ENCODE data around the gene ARHGAP25.

The ARHGAP25 gene, protein sequence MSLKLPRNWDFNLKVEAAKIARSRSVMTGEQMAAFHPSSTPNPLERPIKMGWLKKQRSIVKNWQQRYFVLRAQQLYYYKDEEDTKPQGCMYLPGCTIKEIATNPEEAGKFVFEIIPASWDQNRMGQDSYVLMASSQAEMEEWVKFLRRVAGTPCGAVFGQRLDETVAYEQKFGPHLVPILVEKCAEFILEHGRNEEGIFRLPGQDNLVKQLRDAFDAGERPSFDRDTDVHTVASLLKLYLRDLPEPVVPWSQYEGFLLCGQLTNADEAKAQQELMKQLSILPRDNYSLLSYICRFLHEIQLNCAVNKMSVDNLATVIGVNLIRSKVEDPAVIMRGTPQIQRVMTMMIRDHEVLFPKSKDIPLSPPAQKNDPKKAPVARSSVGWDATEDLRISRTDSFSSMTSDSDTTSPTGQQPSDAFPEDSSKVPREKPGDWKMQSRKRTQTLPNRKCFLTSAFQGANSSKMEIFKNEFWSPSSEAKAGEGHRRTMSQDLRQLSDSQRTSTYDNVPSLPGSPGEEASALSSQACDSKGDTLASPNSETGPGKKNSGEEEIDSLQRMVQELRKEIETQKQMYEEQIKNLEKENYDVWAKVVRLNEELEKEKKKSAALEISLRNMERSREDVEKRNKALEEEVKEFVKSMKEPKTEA

DNA sequence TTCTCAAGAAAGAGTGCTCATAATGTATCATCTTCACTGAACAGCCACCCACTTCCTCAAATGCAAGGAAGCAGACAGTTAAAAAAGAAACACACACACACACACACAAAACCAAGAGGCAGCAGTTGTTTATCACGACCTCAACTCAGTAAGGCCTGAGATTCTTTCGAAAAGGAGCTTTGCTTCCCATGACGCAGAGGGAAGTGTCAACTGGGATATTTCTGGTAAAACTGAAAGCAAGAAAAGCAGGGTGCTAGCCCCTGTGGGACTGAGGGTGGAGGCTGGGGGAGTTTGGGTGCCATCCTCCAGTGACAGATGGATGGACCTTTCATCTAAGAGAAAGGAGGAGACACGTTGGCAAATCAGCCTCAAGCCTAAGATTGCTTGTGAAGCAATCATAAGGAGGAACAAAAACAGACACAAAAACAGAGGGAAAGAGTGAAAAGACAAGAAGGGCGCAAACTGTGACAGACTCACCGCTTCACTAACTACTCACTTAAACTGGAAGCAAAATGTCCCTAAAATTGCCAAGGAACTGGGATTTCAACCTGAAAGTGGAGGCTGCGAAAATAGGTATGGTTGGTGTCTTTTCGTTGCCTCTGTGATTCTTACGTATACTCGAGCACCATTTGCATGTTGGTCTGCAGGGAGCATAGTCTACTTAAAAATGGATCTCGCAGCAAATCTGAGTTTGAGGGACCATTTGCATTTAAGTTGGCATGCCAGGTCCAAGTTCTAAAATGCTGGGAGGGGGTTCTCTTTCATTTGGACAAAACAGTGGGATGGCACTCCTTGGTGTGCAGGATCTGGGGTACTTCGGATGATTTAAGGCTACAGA lies at the start of gene ARHGAP25:
ARHGAP25 (plus strand) TSS at position 124 of the 838 bp plus-strand sequence; CDS start at position 513, 389 bp downstream.
- DNase-seq, result peak; percentile 92

DNA sequence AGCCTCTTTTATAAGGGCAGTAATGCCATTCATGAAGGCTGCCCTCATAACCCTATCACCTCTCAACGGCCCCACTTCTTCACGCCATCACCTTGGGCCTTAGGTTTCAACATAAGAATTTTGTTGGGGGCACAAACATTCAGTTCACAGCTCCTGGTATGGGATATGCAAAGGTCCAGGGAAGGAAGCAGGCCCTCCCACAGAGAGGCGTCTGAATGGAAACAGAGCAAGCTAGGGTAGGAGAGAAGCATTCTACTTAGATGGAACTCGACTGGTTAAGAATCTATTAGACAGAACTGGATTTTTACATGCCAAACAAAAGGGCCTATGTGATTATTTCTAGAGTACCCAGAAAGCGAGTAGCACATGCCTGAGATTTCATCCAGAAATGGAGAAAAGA lies 48.4 kb upstream of the ARHGAP25 start:
- no peak for DNase-seq

DNA sequence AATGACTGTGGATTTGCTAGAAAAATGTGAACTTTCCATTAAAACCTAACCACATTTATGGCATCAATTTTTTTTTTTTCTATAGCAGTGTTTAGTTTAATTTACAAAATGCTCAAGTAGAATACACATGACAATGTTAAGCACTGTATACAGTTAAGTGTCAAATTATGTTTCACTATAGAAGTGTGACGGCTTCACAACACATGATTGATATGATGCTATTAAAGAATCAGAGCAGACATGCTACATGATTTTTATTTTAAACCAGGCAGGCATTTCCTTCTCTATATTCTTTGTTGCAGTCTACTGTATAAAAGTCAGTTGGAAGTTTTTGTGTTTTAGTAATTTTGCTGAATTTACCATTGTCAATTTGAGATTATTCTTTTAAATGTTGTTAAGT lies 47.6 kb upstream of the ARHGAP25 start:
- DNase-seq, result no peak

DNA sequence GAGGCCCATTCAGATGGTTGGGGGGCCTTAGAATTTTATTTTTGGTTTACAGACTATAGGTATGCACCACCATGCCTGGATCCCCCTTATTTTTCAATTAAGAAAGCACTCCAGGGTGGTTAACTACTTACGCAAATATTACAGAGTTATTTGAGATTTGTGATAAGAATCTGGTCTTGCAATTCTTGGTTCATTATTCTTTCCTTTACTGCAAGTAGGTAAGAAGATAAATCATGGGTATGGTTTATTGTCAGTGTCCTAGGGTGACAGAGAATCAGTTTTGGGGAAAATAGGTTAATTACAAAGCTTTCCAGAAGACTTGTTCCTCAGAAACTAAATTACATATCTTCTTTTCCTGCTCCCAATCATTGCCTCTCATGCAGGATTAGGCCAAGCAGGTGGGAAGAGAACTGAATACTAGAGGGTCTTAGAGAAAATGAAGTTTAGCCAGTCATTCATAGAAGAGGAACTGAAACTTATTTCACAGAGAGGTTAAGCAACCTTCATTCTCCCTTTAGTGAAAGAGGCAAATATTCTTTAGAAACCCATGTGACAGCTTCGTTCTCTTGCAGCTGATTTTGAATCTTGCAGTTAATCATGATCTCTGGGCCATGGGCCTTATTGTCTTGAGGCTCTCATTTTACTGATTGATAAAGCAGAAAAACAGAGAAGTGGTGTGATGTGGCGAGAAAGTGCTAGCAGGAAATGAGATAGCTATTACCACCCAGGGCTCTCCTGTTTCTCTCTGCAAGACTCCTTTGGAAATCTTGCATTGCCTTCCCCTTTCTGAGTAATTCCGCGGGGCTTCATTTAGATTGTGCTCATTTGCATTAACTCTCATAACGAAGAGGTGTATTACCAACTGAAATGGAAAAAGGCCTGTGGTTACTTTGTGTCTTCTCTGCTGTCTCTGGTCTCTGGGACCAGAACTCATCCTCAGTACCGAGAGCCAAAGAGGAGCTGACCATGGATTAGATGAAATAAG lies 44.8 kb upstream of the ARHGAP25 start:
- peak; percentile 96 for DNase-seq

DNA sequence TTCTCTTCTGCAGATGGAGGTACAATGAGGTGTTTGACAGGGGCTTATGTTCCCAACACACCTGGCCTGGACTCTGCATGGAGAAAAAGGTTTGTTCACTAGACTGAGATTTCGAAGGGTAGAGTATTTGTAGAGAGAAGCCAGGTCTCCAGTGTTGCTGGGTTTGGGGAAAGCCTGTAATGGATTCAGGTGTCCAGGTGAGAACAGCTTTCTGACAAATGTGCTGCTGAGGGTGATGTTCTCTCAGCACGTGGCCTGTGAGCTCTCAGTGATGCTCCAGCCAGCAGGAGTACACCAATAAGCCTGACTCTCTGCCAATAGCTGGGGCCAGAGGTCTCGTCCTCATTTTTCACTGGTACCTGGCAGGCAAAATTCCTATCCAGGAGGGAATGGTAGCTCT lies 43.8 kb upstream of the ARHGAP25 start:
- DNase-seq, result no peak

DNA sequence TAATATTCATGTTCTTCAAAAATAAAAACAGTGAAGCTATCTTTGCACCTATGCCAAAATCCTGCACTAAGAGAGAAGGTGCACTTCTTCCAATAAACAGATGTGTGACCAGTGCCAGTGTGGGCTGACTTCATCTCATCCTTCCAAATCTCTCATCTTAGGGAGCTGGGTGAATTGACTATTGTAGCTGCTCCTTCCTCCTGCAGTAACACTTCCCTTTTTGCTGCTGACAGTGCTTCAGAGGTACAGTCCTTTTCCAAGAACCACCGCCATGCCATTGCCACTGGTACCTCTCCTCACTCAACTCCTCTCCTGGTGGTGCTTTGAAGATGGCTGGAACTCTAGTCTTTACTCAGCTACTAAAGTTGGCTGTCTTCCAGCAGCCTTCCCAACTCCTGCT lies 42.1 kb upstream of the ARHGAP25 start:
- DNase-seq, result peak; percentile 68

DNA sequence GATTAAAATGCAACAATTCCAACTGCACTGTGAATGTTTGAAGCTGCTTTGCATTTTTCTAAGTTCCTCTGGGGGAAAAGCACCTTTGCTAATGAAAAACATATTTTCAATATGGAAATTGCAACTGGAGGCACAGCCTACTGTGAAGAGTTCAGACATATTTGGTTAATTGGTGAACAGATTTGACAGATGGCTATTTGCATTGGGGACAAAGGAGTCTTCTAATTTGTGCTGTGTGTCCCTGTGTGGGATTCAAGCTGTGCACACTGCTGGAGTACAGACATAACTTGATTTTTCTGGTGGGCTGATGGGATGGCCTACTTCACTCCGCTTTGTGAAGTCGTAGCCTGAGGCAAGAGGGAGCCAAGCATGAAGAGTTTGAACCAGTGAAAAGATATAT lies 40.7 kb upstream of the ARHGAP25 start:
- DNase-seq, result no peak

DNA sequence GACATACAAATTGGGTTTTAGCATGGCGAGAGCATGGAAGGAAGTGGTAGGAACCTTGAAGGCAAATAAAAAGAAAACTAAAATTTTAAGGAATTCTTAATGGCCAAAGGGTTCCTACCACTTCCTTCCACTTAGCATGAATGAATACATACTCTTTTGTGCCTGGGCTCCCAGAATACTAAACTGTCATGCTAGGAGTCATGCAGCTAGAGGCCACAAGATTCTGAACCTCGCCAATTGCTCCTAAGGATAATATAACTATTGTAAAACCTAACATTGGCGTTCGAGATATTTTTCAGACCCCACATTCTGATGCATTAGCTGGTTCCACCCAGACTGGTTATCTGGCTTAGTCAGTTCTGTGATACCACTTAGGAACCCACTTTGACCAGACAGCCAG lies 38.6 kb upstream of the ARHGAP25 start:
- no peak for DNase-seq

DNA sequence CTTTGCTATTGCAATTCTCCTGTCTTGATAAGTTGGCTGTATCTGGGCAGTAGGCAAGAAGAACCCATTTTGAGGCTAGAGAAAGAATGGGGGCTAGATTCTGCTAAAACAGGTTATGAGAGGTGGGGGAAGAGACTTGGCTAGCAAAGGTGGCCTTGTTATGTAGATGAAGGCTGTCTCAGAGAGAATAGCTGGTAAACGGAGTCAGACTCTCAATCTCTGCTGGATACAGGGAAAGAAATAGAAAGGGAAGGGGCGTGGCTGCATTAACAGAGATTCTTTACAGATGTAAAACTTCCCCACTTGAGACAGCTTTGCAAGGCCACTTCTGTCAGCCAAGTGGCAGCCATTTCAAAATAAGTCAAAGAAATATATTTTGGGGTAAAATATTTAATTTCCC lies 38.1 kb upstream of the ARHGAP25 start:
- no peak for DNase-seq

DNA sequence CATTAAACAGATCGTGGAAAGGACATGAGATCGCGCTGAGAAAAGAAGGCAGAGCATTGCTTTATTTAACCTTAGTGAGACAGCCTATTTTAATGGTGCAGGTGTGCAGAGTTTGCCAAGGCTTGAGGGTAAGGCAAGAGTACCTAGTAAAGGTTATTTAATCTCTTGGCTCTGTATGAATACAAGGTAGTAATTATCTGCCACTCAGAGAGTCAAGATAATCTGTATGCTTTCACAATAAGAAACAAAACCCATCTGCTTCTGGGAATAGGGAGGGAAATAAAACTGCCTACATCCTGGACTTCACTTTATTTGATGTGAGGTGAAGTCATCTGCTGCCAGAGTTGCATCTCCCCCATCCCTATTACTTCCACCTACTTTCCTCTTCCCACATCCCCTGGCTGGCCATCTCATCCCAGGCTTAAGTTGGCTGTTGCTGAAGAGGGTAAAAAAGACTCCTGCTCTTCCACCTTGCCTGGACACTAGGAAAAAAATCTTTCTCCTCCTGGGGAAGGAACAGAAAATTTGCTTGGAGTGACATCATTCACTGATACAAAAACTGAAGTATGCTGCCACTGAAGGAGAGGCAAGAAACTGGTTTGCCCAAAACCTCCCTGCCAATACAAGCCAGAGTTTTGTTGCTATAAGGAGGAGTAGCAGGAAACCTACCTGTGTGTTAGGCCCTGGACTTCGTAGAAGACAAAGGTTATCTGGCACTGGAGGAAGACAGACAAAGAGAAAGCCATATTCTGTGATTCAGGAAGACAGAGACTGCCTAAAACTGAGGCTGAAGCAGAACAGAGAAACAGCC lies 35.8 kb upstream of the ARHGAP25 start:
- DNase-seq, result no peak

DNA sequence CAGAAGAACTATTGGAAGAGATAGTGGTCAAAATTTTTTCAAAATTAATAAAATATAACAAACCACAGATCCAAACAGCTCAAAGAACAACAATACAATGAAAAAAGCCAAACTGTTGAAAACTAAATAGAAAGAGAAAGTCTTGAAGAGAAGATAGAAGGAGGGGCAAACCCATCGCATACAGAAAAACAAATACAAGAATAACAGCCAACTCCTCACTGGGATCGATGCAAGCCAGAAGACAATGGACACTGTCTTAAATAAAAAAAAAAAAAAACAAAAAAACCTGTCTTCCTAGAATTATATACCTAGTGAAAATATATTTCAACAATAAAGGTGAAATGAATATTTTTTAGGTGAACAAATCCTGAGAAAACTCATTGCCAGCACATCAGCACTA lies 34.1 kb upstream of the ARHGAP25 start:
- no peak for DNase-seq

DNA sequence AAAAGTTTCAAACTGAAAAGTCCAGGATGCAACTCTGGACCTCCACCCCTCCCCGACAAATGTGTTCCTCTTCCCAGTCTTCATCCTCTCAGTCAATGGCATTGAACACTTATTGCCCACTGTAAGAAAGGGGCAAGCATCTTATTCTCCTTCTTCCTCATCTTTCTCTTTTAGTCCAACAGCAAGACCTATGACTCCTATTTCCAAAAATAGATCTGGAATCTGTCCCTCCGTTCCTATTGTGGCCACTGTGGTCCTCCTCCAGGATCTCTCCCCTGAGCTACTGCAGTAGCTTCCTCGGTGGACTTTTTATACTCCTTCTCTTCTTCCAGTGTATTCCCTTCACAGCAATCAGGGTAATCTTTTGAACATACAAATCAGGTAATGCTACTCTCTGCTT lies 28.0 kb upstream of the ARHGAP25 start:
- no peak for DNase-seq

DNA sequence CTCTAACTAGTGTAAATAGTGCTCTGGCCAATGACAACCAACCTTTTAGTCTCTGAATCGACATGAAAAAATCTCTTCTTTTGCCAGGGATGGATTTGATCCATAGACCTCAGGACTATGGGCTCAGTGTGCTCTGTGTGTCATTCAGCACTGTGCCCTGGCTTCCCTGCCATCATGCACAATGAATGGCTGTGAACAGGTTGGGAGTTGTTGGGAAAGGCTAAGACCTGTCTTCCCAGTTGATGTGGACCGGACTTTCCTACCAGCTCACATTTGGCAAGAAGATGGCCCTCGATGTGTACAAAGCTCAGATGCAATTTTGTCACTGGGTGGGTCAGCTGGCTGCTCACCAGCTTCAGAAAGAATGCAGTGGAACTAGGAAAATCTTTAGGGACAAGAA lies 26.0 kb upstream of the ARHGAP25 start:
- DNase-seq, result no peak

DNA sequence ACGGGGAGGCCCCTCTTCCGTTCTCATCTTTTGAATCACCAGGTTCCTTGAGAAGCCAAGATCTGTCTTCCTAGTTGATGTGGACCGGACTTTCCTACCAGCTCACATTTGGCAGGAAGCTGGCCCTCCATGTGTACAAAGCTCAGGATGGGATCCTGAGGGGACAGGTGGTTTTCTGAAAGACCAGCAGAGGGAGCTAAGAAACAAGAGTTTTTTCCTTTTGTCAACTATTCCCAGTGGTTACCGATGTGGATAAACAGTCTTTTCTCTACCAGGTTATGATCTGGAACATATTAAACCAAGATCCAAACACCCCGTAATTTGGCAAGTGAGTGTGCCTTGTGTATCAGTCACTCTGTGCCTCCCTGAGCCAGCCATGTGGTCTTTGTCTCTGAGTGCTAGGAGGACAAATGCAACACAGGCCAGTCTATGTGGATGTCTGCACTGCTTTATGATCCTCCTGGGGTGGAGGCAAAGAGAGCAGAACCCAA lies 25.1 kb upstream of the ARHGAP25 start:
- peak; percentile 56 for DNase-seq

DNA sequence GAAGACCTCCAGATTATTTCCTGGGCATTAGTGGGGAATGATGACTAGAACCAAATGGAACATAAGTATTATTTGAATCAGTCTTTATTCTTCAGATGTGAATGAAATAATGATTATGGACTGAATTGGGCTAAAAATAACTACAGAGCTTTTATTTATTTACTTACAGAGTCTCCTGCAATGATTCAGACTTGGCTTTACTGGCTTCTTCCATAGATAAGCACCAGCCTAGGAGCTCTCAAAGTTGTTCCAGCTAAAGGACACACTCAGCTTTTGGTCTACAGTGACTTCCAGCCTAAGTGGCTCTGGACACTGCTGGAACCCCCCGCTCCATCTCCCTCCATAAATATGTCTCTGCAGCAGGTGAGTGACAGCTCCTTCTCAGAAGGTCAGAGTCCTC lies 24.3 kb upstream of the ARHGAP25 start:
- no peak for DNase-seq

DNA sequence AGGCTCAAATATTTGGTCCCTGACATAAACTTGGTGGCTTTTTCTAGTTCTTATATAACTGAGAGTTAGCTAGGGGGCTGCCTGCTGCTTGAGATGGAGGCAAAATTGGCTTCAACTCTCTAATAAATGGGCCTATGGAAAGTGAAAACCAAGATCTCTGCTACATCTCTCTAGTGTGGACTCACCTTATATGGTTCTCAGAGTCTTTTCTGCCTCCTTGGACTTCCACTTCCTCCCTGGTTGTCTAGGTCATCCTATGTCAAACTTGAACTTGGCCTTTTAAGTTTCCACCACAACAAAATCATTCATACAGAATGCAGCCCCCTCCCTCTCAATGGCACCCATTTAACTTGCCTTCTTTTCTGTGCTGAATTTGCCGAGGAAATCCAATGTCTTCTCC lies 23.9 kb upstream of the ARHGAP25 start:
- DNase-seq, result no peak

DNA sequence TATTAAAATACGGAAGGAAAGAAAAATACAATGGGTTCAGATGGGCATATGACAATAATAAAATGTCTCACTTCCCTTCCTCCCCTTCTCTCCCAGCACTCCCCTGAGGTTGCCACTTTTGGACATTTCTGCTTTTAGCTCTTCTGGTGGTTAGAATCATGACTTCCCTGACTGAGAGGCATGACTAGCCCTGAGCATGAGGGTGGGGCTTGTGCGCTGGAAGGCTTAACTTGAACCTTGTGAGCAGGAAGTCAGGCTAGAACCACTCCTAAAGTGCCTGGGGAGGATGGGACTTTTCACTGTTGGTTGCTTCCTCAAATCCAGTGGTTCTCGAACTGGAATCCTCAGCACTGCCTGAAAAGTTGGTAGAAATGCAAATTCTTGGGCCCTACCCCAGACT lies 19.7 kb upstream of the ARHGAP25 start:
- peak; percentile 99 for DNase-seq

DNA sequence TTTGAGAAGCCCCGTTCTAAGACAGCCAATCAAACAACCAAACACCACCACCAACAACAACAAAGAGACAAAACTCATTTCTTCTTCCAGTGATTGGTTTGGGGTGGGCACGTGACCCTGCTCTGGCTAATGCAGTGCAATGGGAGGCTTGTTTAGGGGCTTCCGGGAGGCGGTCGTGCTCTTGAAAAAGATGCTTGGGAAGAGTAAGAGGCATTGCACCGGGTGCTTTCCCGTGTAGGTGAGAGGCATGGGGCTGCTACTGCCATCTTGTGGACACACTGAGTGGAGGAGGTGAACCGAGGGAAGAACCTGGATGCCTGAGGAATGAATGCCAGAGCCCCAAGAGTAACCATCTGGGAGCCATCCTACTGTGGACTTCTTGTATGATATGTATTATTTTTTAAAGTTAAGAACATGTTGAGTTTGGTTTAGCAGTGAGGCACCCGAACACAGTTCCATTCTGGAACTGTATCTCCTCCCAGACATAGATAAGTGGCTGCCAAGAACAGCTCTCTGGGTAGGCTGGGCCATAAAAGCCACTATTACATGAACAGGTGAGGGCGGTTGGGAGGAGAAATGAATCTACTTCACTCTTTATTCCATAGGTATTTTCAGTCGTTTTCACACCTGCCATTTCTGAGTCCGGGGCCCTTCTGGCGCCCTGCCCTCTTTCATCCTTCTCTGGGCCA lies 19.1 kb upstream of the ARHGAP25 start:
- DNase-seq, result peak; percentile 48

DNA sequence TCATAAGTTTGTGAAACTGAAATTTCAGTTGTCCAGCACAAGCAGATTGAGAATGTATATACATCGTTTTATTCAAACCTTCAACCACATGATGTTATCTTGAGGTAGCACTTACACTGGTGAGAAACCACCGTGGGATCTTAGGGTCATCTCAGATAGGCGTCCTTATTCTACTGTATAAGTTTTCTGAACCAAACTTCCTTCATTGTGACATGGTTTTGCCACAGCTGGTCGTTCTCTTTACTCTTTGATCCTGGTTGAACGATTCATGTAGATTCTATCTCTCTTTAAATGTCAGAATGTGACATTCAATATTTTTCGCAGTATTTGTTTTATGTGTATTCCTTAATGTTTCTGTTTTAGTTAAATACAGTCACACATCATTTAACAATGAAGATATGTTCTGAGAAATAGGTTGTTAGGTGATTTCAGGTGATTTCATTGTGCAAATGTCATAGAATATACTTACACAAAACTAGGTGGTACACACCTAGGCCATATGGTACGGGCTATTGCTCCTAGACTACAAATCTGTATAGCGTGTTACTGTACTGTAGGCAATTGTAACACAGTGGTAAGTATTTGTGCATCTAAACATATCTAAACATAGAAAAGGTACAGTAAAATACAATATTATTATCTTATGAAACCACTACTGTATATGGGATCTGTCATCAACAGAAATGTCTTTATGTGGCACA lies 17.9 kb upstream of the ARHGAP25 start:
- DNase-seq, result no peak

DNA sequence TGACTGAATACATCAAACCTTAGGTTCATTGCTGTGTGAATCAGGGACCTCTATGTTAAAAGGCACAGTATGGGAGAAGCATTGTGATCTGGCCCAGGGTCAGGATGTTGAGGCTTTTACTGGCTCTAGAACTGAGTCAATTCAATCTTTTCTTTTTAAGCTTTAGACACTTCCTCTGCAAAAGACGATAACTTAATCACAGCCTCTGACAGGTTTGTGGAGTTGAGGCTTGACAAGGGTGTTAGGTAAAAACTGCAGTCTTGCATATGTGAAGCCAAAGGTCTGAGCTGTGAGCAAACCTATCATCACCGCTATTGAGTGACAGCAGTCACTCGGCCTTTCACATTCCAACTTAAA lies 17.3 kb upstream of the ARHGAP25 start:
- DNase-seq, result no peak
